ENCODE data around the gene DNM3.

DNM3 gene

DNA sequence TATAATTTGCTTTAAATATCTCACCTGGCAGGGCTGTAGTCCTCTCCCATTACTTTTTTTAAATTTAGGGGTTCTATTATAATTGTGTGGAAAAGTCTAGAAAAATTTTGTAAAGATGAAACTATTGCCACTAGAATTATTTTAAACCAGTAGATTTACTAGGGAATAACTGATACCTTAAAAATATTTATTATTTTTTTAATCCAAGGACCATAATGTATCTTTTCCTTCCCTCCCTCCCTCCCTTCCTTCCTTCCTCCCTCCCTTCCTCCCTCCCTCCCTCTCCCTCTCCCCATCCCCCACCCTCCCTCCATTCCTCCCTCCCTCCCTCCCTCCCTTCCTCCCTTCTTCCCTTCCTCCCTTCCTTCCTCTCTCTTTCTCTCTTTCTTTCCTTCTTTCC, 90.5 kb downstream of the DNM3 start:
- Histone ChIP-seq H3K9ac (ENCODE audit: low read length) (no peak overlapping the region), H3K4me3 (ENCODE audit: low read depth in 1 of 2, low read length in 2 of 2) (no peak overlapping the region), H3K27me3 (ENCODE audit: control insufficient read depth in 1 of 2, insufficient read depth in 2 of 2, low read length in 2 of 2) (no peaks in the 10 kb centered on the region), H3K36me3 (ENCODE audit: insufficient read depth, low read length) (no peaks in the 10 kb centered on the region), H3K4me1 (ENCODE audit: insufficient read depth, low read length) (no peaks in the 10 kb centered on the region), H3K27ac (ENCODE audit: low read depth, low read length) (no peak overlapping the region), H3K9me3 (ENCODE audit: low read length) (no peaks in the 10 kb centered on the region)

DNA sequence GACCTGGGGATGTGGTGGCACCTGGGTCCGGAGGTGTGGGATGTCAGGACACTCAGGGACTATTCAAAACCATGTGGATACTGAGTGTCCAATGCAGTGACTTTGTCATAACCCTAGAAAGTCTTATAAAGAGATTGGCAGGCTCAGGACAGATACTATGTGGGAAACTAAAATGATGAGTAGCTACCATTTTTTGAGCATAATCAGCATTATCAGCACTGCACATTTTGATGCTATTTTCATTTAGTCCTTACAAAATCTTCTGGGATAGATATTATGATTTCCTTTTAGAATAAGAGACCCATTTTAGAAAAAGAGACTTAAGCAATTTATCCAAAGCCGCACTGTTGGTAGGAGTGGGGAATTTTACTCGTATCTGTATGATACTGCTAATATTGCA, 93.4 kb downstream of the DNM3 start:
- Histone ChIP-seq H3K4me3 (ENCODE audit: low read depth in 1 of 2, low read length in 2 of 2) (no peak overlapping the region), H3K27me3 (ENCODE audit: control insufficient read depth in 1 of 2, insufficient read depth in 2 of 2, low read length in 2 of 2) (no peaks in the 10 kb centered on the region), H3K9ac (ENCODE audit: low read length) (no peak overlapping the region), H3K9me3 (ENCODE audit: low read length) (no peaks in the 10 kb centered on the region), H3K4me1 (ENCODE audit: insufficient read depth, low read length) (no peaks in the 10 kb centered on the region), H3K36me3 (ENCODE audit: insufficient read depth, low read length) (no peaks in the 10 kb centered on the region), H3K27ac (ENCODE audit: low read depth, low read length) (no peak overlapping the region)

DNA sequence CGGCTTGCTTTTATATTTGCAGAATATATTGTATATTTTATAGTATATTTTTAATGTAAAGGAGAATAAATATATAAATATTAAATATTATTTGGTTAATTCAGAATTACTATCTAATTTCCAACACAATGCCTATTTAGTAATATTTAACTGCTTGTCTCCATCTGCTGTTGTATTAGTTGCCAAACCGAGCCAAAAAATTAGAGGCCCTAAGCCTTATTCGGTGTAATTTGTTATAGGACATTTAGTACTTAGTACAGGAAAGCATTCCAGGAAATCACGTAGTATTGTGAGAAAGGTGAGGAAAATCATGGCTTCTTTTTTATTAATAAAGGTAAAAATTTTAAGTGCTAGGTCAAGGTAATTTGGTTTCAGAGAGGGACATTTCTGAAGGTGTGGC, 93.8 kb downstream of the DNM3 start:
- Histone ChIP-seq H3K27me3 (ENCODE audit: control insufficient read depth in 1 of 2, insufficient read depth in 2 of 2, low read length in 2 of 2) (no peaks in the 10 kb centered on the region), H3K9ac (ENCODE audit: low read length) (no peak overlapping the region), H3K4me1 (ENCODE audit: insufficient read depth, low read length) (no peaks in the 10 kb centered on the region), H3K36me3 (ENCODE audit: insufficient read depth, low read length) (no peaks in the 10 kb centered on the region), H3K9me3 (ENCODE audit: low read length) (no peaks in the 10 kb centered on the region), H3K27ac (ENCODE audit: low read depth, low read length) (no peak overlapping the region), H3K4me3 (ENCODE audit: low read depth in 1 of 2, low read length in 2 of 2) (no peak overlapping the region)

DNA sequence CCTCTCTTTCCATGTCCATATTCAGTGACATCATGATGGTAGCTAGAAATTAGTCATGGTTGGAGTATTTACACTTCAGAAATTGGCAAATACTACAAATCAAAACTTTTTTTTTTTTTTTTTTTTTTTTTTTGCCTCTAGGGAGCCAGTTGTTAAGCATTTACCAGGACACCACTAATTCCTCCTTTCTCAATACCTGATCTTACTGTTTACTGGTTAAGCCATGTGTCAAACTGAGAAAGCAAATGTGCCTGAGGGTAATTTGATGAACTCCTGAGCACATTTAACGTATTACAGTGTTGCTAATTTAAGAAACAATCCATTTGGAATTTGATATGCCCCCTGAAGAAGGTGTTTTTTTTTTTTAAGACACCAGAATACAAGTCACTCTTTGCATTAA, 94.4 kb downstream of the DNM3 start:
- Histone ChIP-seq H3K36me3 (ENCODE audit: insufficient read depth, low read length) (no peaks in the 10 kb centered on the region), H3K4me3 (ENCODE audit: low read depth in 1 of 2, low read length in 2 of 2) (no peak overlapping the region), H3K27ac (ENCODE audit: low read depth, low read length) (no peak overlapping the region), H3K4me1 (ENCODE audit: insufficient read depth, low read length) (no peaks in the 10 kb centered on the region), H3K9me3 (ENCODE audit: low read length) (no peaks in the 10 kb centered on the region), H3K27me3 (ENCODE audit: control insufficient read depth in 1 of 2, insufficient read depth in 2 of 2, low read length in 2 of 2) (no peaks in the 10 kb centered on the region), H3K9ac (ENCODE audit: low read length) (no peak overlapping the region)

DNA sequence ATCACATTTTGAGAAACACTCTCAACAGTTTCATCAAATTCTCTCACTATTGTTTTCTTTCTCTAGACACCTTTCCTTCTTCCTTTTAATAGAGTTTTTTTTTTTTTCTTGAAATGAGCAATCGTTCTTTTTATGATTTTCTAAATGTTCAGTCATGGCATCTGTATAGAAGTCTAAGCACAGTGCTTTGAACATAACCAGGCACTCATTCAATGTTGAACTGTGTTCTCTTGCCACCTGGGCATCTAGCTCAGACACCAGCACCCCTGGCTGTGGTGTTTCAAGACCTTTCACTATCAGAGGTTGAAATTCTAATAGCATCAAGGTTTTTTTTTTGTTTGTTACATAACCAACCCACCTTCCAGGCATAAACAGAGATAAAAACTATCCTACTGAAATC, 96.6 kb downstream of the DNM3 start:
- H3K36me3 ChIP-seq (ENCODE audit: insufficient read depth, low read length), result no peaks in the 10 kb centered on the region
- no peak overlapping the region for H3K4me3 ChIP-seq (ENCODE audit: low read depth in 1 of 2, low read length in 2 of 2)
- H3K4me1 ChIP-seq (ENCODE audit: insufficient read depth, low read length), result no peaks in the 10 kb centered on the region
- H3K27ac ChIP-seq (ENCODE audit: low read depth, low read length), result no peak overlapping the region
- H3K9me3 ChIP-seq (ENCODE audit: low read length), result no peaks in the 10 kb centered on the region
- no peaks in the 10 kb centered on the region for H3K27me3 ChIP-seq (ENCODE audit: control insufficient read depth in 1 of 2, insufficient read depth in 2 of 2, low read length in 2 of 2)
- H3K9ac ChIP-seq (ENCODE audit: low read length), result no peak overlapping the region

DNA sequence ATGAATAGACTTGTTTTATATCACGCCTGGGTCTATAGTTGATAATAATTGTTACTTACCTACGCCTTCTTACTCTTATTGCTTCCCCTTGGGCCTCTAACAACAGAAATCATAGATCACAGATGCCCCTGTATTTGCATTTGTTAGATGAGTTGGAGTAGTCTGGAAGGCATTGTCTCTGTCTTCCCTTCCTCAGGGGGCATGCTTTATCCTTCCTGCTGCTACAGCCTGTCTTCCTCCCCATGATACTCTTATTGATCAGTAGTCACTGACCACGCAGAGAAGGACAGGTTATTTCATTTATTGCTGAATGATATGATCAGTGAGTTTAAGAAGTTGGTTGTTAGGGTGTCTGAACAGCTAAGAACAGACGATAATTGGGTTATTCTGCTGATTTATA, 98.4 kb downstream of the DNM3 start:
- Histone ChIP-seq H3K4me3 (ENCODE audit: low read depth in 1 of 2, low read length in 2 of 2) (no peak overlapping the region), H3K9me3 (ENCODE audit: low read length) (no peaks in the 10 kb centered on the region), H3K4me1 (ENCODE audit: insufficient read depth, low read length) (no peaks in the 10 kb centered on the region), H3K36me3 (ENCODE audit: insufficient read depth, low read length) (no peaks in the 10 kb centered on the region), H3K9ac (ENCODE audit: low read length) (no peak overlapping the region), H3K27ac (ENCODE audit: low read depth, low read length) (no peak overlapping the region), H3K27me3 (ENCODE audit: control insufficient read depth in 1 of 2, insufficient read depth in 2 of 2, low read length in 2 of 2) (no peaks in the 10 kb centered on the region)

DNA sequence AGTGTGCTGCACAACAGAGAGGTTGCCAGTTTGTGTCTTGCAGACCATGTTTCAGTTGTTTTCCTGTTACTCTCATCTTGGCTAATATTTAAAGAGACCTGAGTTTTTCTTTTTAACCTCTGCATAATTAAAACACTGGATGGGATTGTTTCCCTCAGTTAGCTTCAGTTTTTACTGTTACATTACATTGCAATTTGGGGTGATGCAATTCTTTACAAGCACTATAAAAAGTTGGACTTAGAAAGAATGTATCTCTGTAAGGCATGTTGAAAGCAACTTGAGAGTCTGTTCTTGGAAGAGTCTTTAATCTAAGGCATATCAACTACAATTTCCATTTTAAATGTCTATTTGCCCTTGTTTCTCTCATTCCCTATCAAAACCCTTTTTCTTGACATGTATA, 99.1 kb downstream of the DNM3 start:
- Histone ChIP-seq H3K36me3 (ENCODE audit: insufficient read depth, low read length) (no peaks in the 10 kb centered on the region), H3K4me1 (ENCODE audit: insufficient read depth, low read length) (no peaks in the 10 kb centered on the region), H3K4me3 (ENCODE audit: low read depth in 1 of 2, low read length in 2 of 2) (no peak overlapping the region), H3K9ac (ENCODE audit: low read length) (no peak overlapping the region), H3K9me3 (ENCODE audit: low read length) (no peaks in the 10 kb centered on the region), H3K27ac (ENCODE audit: low read depth, low read length) (no peak overlapping the region), H3K27me3 (ENCODE audit: control insufficient read depth in 1 of 2, insufficient read depth in 2 of 2, low read length in 2 of 2) (no peaks in the 10 kb centered on the region)

DNA sequence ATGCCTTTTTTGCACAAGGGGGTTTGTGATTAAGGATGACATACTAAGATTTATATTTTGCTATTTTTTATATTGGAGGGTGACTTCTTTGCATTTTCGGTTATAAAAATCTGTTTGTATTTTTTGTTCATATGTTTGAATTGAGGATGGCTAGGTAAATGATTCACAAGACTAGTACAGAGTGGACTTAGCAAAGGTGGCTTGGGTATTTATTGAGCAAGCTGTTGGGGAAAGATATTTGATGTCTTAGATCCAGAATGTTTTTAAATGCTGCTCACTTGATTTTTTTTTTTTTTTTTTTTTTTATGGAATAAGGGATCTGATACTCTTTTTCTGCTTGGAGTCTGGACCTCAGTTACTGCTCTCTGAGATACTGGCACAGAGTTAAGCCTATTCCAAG, 100.6 kb downstream of the DNM3 start:
- H3K9me3 ChIP-seq (ENCODE audit: low read length), result no peaks in the 10 kb centered on the region
- no peaks in the 10 kb centered on the region for H3K27me3 ChIP-seq (ENCODE audit: control insufficient read depth in 1 of 2, insufficient read depth in 2 of 2, low read length in 2 of 2)
- no peak overlapping the region for H3K4me3 ChIP-seq (ENCODE audit: low read depth in 1 of 2, low read length in 2 of 2)
- H3K27ac ChIP-seq (ENCODE audit: low read depth, low read length), result no peak overlapping the region
- H3K36me3 ChIP-seq (ENCODE audit: insufficient read depth, low read length), result no peaks in the 10 kb centered on the region
- H3K9ac ChIP-seq (ENCODE audit: low read length), result no peak overlapping the region
- no peaks in the 10 kb centered on the region for H3K4me1 ChIP-seq (ENCODE audit: insufficient read depth, low read length)

DNA sequence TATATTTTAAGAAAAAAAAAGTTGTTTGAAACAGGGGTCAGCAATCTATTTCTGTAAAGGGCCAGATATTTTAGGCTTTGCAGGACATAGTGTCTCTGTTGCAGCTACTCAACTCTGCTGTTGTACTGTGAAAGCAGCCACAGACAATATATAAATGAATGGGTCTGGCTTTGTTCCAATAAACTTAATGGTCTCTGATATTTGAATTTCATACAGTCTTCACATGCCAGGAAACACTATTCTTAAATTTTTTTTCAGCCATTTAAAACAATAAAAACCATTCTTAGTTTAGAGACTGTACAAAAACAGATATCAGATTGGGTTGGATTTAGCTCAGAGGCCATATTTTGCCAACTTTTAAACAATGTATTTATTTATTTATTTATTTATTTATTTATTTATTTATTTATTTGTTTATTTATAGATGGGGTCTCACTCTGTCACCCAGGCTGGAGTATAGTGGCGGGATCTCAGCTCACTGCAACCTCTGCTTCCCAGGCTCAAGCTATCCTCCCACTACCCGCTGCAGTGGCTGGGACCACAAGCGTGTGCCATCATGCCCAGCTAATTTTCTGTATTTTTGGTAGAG, 102.8 kb downstream of the DNM3 start:
- Histone ChIP-seq H3K27ac (ENCODE audit: low read depth, low read length) (no peak overlapping the region), H3K27me3 (ENCODE audit: control insufficient read depth in 1 of 2, insufficient read depth in 2 of 2, low read length in 2 of 2) (no peaks in the 10 kb centered on the region), H3K9ac (ENCODE audit: low read length) (no peak overlapping the region)

DNA sequence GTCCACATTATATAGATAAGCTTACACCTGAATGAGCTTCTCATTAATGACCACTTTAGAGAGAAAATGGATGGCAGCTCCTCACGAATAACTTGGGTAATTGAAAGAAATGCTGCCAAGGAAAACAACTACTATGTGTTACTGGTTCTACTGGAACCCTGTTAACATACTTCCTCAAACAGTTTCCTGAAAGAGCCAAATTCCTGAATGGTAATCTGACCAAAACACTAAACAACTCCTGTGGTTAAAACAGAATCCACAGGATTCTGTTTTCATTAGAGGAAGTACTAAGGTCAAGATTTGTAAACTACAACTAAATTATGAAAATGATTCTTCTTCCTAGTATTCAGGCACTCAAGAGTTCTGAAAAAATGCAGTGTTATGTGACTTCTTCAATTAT, 107.2 kb downstream of the DNM3 start:
- Histone ChIP-seq H3K27me3 (ENCODE audit: control insufficient read depth in 1 of 2, insufficient read depth in 2 of 2, low read length in 2 of 2) (no peaks in the 10 kb centered on the region), H3K9me3 (ENCODE audit: low read length) (no peaks in the 10 kb centered on the region), H3K4me3 (ENCODE audit: low read depth in 1 of 2, low read length in 2 of 2) (no peak overlapping the region), H3K4me1 (ENCODE audit: insufficient read depth, low read length) (no peaks in the 10 kb centered on the region), H3K27ac (ENCODE audit: low read depth, low read length) (no peak overlapping the region), H3K36me3 (ENCODE audit: insufficient read depth, low read length) (no peaks in the 10 kb centered on the region), H3K9ac (ENCODE audit: low read length) (no peak overlapping the region)

More for the DNA sequence above, 102.8 kb downstream of the DNM3 start:
- no peaks in the 10 kb centered on the region for H3K4me1 ChIP-seq (ENCODE audit: insufficient read depth, low read length)
- no peaks in the 10 kb centered on the region for H3K36me3 ChIP-seq (ENCODE audit: insufficient read depth, low read length)
- no peaks in the 10 kb centered on the region for H3K9me3 ChIP-seq (ENCODE audit: low read length)
- H3K4me3 ChIP-seq (ENCODE audit: low read depth in 1 of 2, low read length in 2 of 2), result no peak overlapping the region

DNA sequence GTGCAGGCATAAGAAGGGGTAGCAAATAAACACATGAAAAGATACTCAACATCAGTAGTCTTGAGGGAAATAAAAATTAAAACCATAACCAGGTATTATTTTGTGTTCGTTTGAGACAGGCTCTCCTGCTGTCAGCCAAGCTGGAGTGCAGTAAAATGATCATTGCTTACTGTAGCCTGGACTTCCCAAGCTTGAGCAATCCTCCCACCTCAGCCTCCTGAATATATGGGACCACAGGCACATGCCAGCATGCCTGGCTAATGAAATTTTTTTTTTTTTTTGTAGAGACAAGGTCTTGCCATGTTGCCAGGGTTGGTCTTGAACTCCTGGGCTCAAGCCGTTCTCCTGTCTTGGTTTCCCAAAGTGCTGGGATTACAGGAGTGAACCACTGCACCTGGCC, 108.0 kb downstream of the DNM3 start:
- Histone ChIP-seq H3K27me3 (ENCODE audit: control insufficient read depth in 1 of 2, insufficient read depth in 2 of 2, low read length in 2 of 2) (no peaks in the 10 kb centered on the region), H3K36me3 (ENCODE audit: insufficient read depth, low read length) (no peaks in the 10 kb centered on the region), H3K27ac (ENCODE audit: low read depth, low read length) (no peak overlapping the region), H3K9me3 (ENCODE audit: low read length) (no peaks in the 10 kb centered on the region), H3K9ac (ENCODE audit: low read length) (no peak overlapping the region), H3K4me1 (ENCODE audit: insufficient read depth, low read length) (no peaks in the 10 kb centered on the region), H3K4me3 (ENCODE audit: low read depth in 1 of 2, low read length in 2 of 2) (no peak overlapping the region)

DNA sequence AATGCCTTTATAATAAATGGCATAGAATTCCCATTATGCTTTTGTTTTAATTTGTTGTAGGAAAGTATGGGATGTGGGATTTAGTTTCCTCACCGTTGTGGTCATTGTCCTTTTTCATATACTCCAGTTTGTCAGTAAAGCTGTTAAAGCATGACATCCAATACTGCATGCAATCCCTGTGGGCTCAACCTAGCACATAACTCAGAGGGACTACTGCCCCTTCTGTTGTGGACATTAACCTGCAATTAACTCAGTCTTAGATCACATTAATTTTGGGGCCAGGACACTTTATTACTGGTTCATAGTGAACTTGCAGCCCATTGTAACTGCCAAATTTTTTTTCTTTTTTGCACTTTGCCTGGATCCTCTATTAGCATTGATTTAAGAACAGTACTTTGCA, 112.5 kb downstream of the DNM3 start:
- no peaks in the 10 kb centered on the region for H3K36me3 ChIP-seq (ENCODE audit: insufficient read depth, low read length)
- H3K9me3 ChIP-seq (ENCODE audit: low read length), result no peaks in the 10 kb centered on the region
- H3K27me3 ChIP-seq (ENCODE audit: control insufficient read depth in 1 of 2, insufficient read depth in 2 of 2, low read length in 2 of 2), result no peaks in the 10 kb centered on the region
- H3K4me3 ChIP-seq (ENCODE audit: low read depth in 1 of 2, low read length in 2 of 2), result no peak overlapping the region
- no peaks in the 10 kb centered on the region for H3K4me1 ChIP-seq (ENCODE audit: insufficient read depth, low read length)
- no peak overlapping the region for H3K27ac ChIP-seq (ENCODE audit: low read depth, low read length)
- no peak overlapping the region for H3K9ac ChIP-seq (ENCODE audit: low read length)

Data from muscle layer of colon (tissue), 2 donors.